ENCODE measurements around the gene C19orf44. TPM values are rescaled to one million over a fixed set of nuclear protein-coding genes. Genes with fewer than 3 reads are reported as not detected.
"Not testable (repeated sequence)": the region's sequence is repeated elsewhere in the genome, so short reads cannot be mapped to it uniquely, and the experiment has no call there.

The C19orf44 gene
- total RNA-seq, 1 donor from 2014 or later = 3.2 TPM

GRCh38 chr19:16476401-16476800 is 19.8 kb upstream of the C19orf44 start:
- no peak overlapping the region for H3K27ac Mint-ChIP-seq (ENCODE audit: unreplicated experiment)

DNA sequence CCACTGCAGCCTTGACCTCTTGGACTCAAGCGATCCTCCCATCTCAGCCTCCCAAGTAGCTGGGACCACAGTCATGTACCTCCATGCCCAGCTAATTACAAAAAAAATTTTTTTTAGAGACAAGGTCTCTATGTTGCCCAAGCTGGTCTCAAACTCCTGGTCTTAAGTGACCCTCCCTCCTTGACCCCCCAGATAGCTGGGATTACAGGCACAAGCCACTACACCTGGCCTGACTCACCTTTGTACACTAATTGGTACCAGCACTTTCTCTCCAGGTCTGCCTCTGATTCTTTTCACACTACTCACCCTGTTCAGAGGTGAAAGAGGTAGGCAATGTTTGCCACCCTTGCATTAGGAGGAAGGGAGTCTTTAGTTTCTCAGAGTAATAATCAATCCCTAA is 18.9 kb upstream of the C19orf44 start:
- Mint-ChIP-seq H3K4me1 (ENCODE audit: low read depth) (peaks cover 6% of the 10 kb centered on the region), H3K4me3 (ENCODE audit: unreplicated experiment) (no peak overlapping the region), H3K9me3 (ENCODE audit: low read depth) (no peaks in the 10 kb centered on the region), H3K36me3 (ENCODE audit: low read depth) (no peaks in the 10 kb centered on the region), H3K27me3 (ENCODE audit: low read depth) (no peaks in the 10 kb centered on the region), H3K27ac (ENCODE audit: unreplicated experiment) (no peak overlapping the region)
- TF ChIP-seq CTCF (IDR thresholded peaks at IDR 0.05) = no peak
- DNase-seq (ENCODE audit: low spot score) = no peak

More at GRCh38 chr19:16476401-16476800, 19.8 kb upstream of the C19orf44 start:
- DNase-seq (ENCODE audit: low spot score) = no peak
- H3K27me3 Mint-ChIP-seq (ENCODE audit: low read depth) = no peaks in the 10 kb centered on the region
- no peaks in the 10 kb centered on the region for H3K9me3 Mint-ChIP-seq (ENCODE audit: low read depth)
- H3K4me3 Mint-ChIP-seq (ENCODE audit: unreplicated experiment) = no peak overlapping the region
- peaks cover 6% of the 10 kb centered on the region for H3K4me1 Mint-ChIP-seq (ENCODE audit: low read depth)
- no peak for TF ChIP-seq CTCF (IDR thresholded peaks at IDR 0.05)
- no peaks in the 10 kb centered on the region for H3K36me3 Mint-ChIP-seq (ENCODE audit: low read depth)

DNA sequence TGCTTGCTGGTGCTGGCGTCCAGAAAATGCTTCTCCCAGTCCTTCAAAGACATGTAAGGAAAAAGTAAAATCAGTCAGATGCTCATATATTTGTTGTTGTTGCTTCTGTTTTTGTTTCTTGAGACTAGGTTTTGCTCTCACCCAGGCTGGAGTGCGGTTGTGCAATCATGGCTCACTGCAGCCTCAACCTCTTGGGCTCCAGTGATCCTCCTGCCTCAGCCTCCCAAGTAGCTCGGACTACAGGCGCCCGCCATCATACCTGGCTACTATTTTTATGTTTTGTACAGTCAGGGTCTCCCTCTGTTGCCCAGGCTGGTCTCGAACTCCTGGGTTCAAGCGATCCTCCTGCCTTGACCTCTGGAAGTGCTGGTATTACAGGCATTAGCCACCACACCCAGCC is 13.4 kb upstream of the C19orf44 start:
- Mint-ChIP-seq H3K27ac (ENCODE audit: unreplicated experiment) (no peak overlapping the region), H3K27me3 (ENCODE audit: low read depth) (no peaks in the 10 kb centered on the region), H3K4me3 (ENCODE audit: unreplicated experiment) (no peak overlapping the region), H3K4me1 (ENCODE audit: low read depth) (no peaks in the 10 kb centered on the region), H3K36me3 (ENCODE audit: low read depth) (no peaks in the 10 kb centered on the region), H3K9me3 (ENCODE audit: low read depth) (no peaks in the 10 kb centered on the region)
- TF ChIP-seq CTCF (IDR thresholded peaks at IDR 0.05) = no peak
- DNase-seq (ENCODE audit: low spot score) = no peak

DNA sequence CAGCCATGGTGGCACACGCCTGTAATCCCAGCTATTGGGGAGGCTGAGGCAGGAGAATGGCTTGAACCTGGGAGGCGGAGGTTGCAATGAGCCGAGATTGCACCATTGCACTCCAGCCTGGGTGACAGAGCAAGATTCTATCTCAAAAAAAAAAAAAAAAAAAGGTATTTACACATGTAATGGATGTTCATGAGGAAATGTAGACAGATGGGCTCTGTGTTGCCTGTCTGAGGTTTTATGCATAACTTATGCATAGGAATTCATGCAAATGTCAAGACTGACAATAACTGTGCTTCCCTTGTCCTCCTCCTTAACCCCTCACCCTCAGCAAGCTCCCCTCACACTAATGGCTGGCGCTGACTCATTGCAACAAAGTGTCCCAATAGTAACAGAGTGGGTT is 9.7 kb upstream of the C19orf44 start:
- not testable (repeated sequence) for H3K27me3 Mint-ChIP-seq (ENCODE audit: low read depth); DNase-seq (ENCODE audit: low spot score)

GRCh38 chr19:16496613-16496983 is 404 bp downstream of the C19orf44 start:
- H3K27me3 Mint-ChIP-seq (ENCODE audit: low read depth) = no peaks in the 10 kb centered on the region
- H3K36me3 Mint-ChIP-seq (ENCODE audit: low read depth) = peaks cover 4% of the 10 kb centered on the region
- no peak for TF ChIP-seq CTCF (IDR thresholded peaks at IDR 0.05)
- H3K9me3 Mint-ChIP-seq (ENCODE audit: low read depth) = no peaks in the 10 kb centered on the region
- peaks cover 22% of the 10 kb centered on the region for H3K4me1 Mint-ChIP-seq (ENCODE audit: low read depth)
- DNase-seq (ENCODE audit: low spot score) = no peak
- peak overlapping the region; percentile 97 for H3K27ac Mint-ChIP-seq (ENCODE audit: unreplicated experiment)
- peak overlapping the region; percentile 96 for H3K4me3 Mint-ChIP-seq (ENCODE audit: unreplicated experiment)

More for the DNA sequence above, 9.7 kb upstream of the C19orf44 start:
- H3K4me3 Mint-ChIP-seq (ENCODE audit: unreplicated experiment); H3K27ac Mint-ChIP-seq (ENCODE audit: unreplicated experiment); H3K9me3 Mint-ChIP-seq (ENCODE audit: low read depth); H3K4me1 Mint-ChIP-seq (ENCODE audit: low read depth); H3K36me3 Mint-ChIP-seq (ENCODE audit: low read depth): not testable (repeated sequence)

GRCh38 chr19:16497042-16497441 is 848 bp downstream of the C19orf44 start:
- no peak for TF ChIP-seq CTCF (IDR thresholded peaks at IDR 0.05)
- H3K36me3 Mint-ChIP-seq (ENCODE audit: low read depth) = peaks cover 4% of the 10 kb centered on the region
- H3K27me3 Mint-ChIP-seq (ENCODE audit: low read depth) = no peaks in the 10 kb centered on the region
- peak overlapping the region; percentile 27 for H3K27ac Mint-ChIP-seq (ENCODE audit: unreplicated experiment)
- H3K4me1 Mint-ChIP-seq (ENCODE audit: low read depth) = peaks cover 22% of the 10 kb centered on the region
- no peaks in the 10 kb centered on the region for H3K9me3 Mint-ChIP-seq (ENCODE audit: low read depth)
- DNase-seq (ENCODE audit: low spot score) = no peak
- peak overlapping the region; percentile 96 for H3K4me3 Mint-ChIP-seq (ENCODE audit: unreplicated experiment)
